HG03103 (cell line): ENCODE results near the gene YTHDF1.

ENCODE experiments used
- ATAC-seq: cut with Tn5 transposase; IDR thresholded peaks from one replicate; pipeline ENCODE4 v1.9.1; 2021; ENCODE audit warnings: low read depth; ENCODE audit not compliant: unreplicated experiment

The YTHDF1 gene

DNA sequence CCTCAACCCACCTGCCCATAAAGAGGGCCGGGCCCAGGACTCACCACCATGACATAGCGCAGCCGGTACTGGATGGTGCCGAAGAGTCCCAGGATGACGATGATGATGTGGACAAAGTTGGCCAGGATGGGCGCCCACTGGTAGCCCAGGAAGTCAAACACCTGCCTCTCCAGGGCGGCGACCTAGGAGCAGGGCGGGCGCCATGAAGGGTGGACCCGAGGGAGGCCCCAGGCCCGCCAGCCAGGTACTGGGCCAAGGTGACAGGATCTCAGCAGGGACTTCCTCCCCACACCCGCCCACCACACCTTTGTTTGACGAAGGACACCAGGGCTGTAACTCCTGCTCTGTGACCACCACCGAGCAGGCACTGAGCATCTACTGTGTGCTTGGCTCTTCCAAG lies 34.0 kb upstream of the YTHDF1 start:
- no peak for ATAC-seq

DNA sequence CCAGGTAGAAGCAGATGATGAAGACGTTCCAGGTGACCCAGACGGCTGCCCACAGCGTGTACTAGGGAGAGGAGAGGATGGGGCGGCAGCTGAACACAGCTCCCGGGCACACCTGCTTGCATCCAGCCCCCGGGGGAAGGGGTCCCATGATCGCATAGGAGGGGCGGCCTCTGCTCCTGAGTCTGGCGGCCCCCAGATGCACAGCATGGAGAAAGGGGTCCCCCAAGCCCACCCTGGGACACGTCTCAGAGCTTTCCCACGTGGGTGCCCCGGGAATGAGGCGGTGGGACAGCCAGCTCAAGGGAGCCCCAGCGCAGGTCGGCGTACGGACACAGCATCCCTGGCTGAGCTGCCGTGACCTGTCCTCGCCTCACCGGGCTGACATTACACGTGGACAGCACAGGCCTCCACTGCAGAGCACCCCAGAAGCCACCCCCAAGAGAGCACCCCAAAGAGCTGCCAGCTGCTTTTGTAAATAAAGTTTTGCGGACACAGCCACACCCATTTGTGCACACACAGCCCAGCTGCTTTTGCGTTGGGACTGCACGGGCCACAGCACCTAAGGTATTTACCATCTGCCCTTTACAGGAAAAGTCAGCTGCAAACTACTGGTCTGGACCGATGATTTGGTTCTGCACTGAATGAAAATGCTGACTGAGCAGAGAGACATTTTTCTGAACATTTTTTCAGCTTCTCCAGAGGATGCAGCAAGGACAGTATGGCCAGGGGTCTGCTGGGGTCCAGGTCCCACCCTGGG lies 33.1 kb upstream of the YTHDF1 start:
- no peak for ATAC-seq

GRCh38 chr20:63247671-63248228 lies 31.8 kb upstream of the YTHDF1 start:
- no peak for ATAC-seq

- no peak for ATAC-seq
Measured at GRCh38 chr20:63246490-63247288, 30.8 kb upstream of the YTHDF1 start.

DNA sequence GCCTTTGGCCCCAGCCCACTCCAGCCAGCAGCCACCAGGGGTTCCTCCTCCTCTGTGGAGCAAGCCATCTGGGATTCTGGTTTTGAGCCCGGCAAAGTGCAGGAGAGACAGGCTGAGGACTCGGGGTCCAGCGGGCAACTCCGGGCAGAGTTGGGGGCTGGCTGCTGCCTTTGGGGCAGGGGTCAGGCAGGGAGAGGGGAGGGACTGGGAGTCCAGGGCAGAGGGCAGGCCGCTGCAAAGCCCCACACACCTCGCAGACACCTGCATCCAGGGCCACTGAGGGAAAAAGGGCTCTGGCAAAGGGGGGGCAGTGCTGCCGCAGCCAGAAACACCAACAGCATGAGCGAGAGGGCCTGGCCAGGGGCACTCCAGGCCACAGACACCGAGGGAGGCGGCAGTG lies 28.5 kb upstream of the YTHDF1 start:
- ATAC-seq = no peak

DNA sequence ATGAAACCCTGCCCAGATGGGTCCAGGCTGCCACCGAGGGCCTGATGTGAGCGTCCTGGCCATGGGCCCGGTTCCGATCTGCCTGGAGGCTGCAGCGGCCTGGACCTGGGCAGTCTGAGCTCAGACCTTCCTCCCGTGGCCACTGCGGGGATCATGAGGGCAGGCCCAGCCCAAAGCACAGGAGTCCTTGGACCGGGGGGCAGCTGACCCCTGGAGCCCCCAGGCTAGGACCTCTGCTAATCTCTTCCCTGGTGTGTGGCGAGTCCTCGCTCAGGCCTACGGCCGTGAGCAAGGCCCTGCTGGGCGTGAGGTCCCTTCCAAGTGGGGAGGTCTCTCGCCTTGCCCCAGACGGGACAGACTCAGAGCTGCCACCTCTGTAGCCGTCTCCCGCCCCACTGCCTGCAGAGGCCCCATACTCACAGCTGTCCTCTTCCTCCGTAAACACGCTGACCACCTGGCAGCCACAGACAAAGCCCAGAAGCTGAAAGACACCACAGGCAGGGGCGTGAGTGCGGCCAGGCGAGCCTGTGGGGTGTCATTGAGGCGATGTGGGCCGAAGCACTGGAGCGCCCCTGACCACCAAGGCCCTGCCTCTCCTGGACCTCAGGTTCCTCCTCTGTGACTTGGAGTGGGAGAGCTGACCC lies 27.8 kb upstream of the YTHDF1 start:
- ATAC-seq = no peak

- no peak for ATAC-seq
Measured at GRCh38 chr20:63242736-63243135, 26.8 kb upstream of the YTHDF1 start.

GRCh38 chr20:63241272-63241671 lies 25.3 kb upstream of the YTHDF1 start:
- no peak for ATAC-seq

GRCh38 chr20:63240004-63240403 lies 24.1 kb upstream of the YTHDF1 start:
- no peak for ATAC-seq

GRCh38 chr20:63239431-63239830 lies 23.5 kb upstream of the YTHDF1 start:
- ATAC-seq = no peak

GRCh38 chr20:63238514-63239125 lies 22.7 kb upstream of the YTHDF1 start:
- ATAC-seq = no peak

- no peak for ATAC-seq
Measured at GRCh38 chr20:63238031-63238430, 22.1 kb upstream of the YTHDF1 start.

DNA sequence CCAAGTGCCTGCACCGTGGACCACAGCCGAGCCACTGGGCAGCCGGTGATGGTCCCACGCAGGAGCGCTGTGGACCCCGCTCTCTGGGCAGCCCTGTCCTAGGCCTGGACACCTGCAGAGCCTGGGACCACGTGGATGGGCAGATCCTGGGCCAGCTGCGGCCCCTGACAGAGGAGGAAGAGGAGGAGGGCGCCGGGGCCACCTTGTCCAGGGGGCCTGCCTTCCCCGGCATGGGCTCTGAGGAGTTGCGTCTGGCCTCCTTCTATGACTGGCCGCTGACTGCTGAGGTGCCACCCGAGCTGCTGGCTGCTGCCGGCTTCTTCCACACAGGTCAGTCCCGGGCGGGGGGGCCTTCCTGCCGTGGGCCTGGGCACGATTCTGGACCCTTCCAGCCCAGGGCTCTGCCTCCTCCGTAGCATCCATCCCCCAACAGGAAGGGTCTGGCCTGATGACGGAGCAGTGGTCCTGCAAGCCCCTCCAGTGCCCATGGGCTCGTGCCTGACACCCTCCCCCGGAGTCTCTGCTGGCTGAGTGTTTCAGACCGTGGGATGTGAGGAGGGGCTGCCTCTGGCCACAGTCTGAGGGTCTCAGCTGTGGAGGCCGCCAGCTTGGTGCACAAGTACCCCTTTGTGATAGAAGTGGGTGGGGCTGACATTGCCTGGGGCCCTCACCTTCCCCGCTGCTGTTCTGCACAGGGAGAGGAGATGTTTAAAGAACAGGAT lies 20.3 kb upstream of the YTHDF1 start:
- ATAC-seq = no peak

- ATAC-seq = no peak
Measured at GRCh38 chr20:63235399-63235983, 19.6 kb upstream of the YTHDF1 start, which contains the start of gene BIRC7. BIRC7 (plus strand) TSS chr20:63235905; CDS start chr20:63236097, 192 bp downstream.

DNA sequence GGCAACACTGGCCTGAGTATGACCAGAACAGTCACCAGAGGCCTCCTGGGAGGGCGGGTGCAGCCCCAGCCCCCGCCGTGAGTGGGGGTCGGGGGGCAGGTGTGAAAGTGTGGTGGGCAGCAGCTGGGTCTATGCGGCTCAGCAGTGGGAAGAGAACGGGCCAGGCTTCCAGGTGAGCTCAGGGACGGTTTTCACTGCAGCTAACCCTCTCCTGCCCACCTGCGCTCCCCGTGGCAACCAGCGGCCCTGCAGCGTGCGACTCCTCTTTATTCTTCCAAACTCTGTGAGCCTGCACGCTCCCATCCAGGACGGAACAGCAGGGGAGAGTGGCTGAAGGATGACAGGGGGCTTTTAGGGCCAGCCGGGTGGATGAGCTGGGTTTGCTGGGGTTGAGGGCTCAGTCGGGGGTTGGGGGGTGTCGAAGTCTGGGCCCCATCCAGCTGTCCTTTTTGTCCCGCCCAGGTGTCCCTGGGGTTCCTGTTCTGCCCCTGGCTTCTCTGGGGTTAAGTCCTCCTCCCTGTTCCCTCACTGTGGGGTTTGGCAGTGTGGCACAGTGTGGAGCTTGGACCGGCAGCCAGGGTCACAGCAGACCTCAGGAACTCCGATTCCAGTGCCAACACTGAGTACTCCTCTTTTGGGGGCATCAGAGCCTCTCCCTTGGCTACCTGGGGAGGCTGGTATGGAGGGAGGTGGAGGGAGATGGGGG lies 18.9 kb upstream of the YTHDF1 start:
- ATAC-seq = no peak

- no peak for ATAC-seq
Measured at GRCh38 chr20:63233924-63234323, 18.0 kb upstream of the YTHDF1 start.

DNA sequence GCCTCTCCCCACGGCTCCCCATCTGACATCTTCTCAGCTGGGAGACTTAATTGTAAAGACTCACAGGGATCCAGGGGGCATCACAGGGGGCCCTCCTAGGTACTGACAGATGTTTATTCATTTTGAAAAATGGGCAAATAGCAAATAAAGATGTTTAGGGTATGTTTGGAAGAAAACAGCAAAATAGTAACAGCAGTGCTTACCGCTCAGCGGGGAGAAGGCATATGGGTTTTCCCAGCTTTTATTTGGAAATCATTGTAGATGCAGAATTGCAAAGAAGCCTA lies 17.1 kb upstream of the YTHDF1 start:
- no peak for ATAC-seq

DNA sequence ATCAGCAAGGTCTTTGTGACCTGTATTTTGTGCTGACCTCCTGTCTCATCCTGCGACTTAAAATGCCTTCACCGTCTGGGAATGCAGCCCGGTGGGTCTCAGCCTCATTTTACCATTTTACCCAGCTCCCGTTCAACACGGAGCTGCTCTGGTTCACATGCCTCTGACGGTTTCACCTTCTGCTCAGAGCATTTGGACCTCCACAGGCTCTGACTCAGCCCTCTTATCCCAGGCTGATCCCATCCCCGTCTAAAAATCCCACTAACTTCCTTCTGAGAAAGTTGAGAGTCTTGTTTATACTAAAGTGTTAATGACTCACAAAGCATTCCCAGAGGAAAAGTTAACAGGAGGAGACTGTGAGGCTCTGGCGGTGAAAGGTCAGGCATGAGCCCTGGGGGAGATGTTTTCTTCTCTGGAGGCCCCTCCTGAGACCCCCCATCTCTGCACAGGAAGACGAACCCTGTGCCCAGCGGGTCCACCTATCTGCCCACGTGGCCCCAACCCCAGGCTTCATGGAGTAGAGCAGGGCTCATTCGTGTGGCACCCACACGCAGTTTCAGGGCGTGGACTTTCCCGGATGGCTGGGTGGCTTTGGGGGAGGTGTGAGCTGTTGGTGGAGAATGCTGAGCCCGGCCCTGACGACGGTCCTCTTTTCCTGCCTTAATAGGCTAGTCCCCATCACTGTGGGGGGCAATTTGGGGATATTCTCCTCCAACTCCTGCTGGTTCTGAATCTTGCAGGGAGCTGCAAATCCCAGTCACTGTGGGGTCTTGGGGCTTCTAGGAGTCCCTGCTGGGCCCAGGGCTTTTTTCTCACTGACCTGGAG lies 16.5 kb upstream of the YTHDF1 start:
- ATAC-seq = no peak
